ENCODE data around the gene CFAP20DC. TPM values are rescaled to one million over a fixed set of nuclear protein-coding genes. Genes with fewer than 3 reads are reported as not detected.
"Not testable (repeated sequence)": the region's sequence is repeated elsewhere in the genome, so short reads cannot be mapped to it uniquely, and the experiment has no call there.

CFAP20DC gene
- 1.4 and 1.6 TPM in 2 replicates for total RNA-seq
- long read RNA-seq, partial matches to known transcripts, result 4 of 14 reads
- long read RNA-seq, other reads (novel, unspliced or antisense), result 9 of 14 reads

DNA sequence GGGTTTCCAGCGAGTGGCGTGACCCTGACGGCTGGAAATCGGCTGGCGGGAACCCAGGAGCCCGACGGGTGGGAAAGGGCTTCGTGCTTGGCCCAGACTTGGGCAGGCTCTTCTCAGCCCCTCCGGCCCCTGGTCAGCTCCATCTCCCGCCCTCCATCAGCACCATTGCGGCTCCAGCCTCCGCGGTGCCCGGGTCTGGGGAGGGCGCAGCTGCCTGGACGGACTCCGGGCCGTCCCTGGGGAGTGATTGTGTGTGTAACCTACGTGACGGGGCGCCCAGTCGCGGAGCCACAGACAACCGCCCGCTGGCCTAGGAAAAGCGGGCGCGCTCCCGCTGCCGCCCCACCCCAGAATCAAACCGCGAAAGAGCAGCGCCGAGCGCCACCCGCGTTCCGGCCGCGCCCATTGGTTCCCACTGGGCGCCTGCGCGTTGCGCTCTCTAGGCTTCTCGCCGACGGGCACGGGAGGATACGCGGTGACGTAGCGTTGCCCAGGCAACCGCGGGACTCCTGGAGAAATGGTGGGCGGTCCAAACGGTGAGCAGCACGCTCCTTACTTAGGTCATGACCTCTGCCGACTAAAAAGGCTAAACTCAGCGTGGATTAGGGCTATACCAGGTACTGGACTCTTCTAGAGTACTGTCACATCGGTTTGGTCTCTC lies at the start of gene CFAP20DC:
TSS of gene CFAP20DC (minus strand) at position 355 of the 661 bp plus-strand sequence. CDS start 394 bp downstream, outside the sequence.
- Mint-ChIP-seq H3K4me3 (ENCODE audit: unreplicated experiment) (peak within 1 kb of the TSS; percentile 76), H3K27ac (ENCODE audit: unreplicated experiment) (peak within 1 kb of the TSS; percentile 88), H3K36me3 (ENCODE audit: unreplicated experiment) (no peaks in the 10 kb centered on the region), H3K27me3 (ENCODE audit: unreplicated experiment) (no peaks in the 10 kb centered on the region), H3K9me3 (ENCODE audit: unreplicated experiment) (no peaks in the 10 kb centered on the region), H3K4me1 (ENCODE audit: unreplicated experiment) (peaks cover 6% of the 10 kb centered on the region)
- DNase-seq (ENCODE audit: extremely low spot score, unreplicated experiment), result peak; percentile 97
- TF ChIP-seq, protein P1, sequence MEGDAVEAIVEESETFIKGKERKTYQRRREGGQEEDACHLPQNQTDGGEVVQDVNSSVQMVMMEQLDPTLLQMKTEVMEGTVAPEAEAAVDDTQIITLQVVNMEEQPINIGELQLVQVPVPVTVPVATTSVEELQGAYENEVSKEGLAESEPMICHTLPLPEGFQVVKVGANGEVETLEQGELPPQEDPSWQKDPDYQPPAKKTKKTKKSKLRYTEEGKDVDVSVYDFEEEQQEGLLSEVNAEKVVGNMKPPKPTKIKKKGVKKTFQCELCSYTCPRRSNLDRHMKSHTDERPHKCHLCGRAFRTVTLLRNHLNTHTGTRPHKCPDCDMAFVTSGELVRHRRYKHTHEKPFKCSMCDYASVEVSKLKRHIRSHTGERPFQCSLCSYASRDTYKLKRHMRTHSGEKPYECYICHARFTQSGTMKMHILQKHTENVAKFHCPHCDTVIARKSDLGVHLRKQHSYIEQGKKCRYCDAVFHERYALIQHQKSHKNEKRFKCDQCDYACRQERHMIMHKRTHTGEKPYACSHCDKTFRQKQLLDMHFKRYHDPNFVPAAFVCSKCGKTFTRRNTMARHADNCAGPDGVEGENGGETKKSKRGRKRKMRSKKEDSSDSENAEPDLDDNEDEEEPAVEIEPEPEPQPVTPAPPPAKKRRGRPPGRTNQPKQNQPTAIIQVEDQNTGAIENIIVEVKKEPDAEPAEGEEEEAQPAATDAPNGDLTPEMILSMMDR (IDR thresholded peaks at IDR 0.05), result no peak

DNA sequence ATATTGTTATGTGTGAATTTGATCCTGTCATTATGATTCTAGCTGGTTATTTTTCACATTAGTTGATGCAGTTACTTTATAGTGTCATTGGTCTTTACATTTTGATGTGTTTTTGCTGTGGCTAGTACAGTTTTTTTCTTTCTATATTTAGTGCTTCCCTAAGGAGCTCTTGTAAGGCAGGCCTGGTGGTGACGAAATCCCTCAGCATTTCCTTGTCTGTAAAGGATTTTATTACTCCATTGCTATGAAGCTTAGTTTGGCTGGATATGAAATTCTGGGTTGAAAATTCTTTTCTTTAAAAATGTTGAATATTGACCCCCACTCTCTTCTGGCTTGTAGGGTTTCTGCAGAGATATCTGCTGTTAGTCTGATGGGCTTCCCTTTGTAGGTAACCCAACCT lies 48.7 kb upstream of the CFAP20DC start:
- H3K9me3 Mint-ChIP-seq (ENCODE audit: unreplicated experiment), result peaks cover 26% of the 10 kb centered on the region
- not testable (repeated sequence) for H3K4me3 Mint-ChIP-seq (ENCODE audit: unreplicated experiment); DNase-seq (ENCODE audit: extremely low spot score, unreplicated experiment); H3K27me3 Mint-ChIP-seq (ENCODE audit: unreplicated experiment); H3K27ac Mint-ChIP-seq (ENCODE audit: unreplicated experiment); H3K36me3 Mint-ChIP-seq (ENCODE audit: unreplicated experiment)
- peaks cover 14% of the 10 kb centered on the region for H3K4me1 Mint-ChIP-seq (ENCODE audit: unreplicated experiment)

DNA sequence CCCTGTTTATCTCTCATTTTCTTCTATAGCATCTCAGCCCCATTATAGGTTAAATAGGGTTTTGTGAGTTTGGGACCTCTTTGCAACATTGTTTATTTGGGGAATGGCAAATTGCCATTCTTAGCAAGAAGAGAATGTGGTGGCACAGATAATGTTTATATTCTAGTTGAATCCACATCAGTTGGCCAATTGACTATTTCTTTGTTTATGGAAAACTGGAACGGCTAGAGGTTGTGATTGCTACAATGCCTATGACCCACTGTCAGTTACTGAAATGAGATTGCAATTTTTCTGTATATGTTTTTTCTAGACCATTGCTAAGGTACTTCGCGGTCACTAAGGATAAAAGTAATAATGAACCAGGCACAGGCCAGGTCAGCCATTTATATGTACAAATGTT lies 44.6 kb upstream of the CFAP20DC start:
- DNase-seq (ENCODE audit: extremely low spot score, unreplicated experiment), result no peak
- Mint-ChIP-seq H3K9me3 (ENCODE audit: unreplicated experiment) (peaks cover 26% of the 10 kb centered on the region), H3K36me3 (ENCODE audit: unreplicated experiment) (peaks cover 9% of the 10 kb centered on the region), H3K4me3 (ENCODE audit: unreplicated experiment) (no peak overlapping the region), H3K27ac (ENCODE audit: unreplicated experiment) (no peak overlapping the region), H3K27me3 (ENCODE audit: unreplicated experiment) (peaks cover 4% of the 10 kb centered on the region), H3K4me1 (ENCODE audit: unreplicated experiment) (no peaks in the 10 kb centered on the region)
- TF ChIP-seq, protein P1 (IDR thresholded peaks at IDR 0.05), result no peak

DNA sequence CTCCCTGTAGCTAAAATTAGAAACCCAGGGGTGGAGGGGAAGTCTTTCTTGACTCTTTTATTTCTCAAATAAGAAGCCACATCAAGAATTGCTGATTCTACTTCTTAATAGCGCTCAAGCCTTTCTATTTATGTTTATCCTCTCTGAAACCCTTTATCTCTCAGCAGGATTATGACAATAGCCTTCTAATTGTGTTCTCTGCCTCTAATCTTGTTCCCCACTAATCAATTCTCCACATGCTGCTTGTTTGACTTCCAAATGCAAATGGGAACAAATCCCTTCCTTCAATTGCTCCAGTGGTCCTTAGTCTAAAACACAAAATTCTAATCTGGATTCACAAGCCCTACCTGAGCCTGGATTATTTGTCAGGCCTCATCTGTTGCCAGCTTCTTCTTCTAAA lies 43.7 kb upstream of the CFAP20DC start:
- no peaks in the 10 kb centered on the region for H3K4me1 Mint-ChIP-seq (ENCODE audit: unreplicated experiment)

DNA sequence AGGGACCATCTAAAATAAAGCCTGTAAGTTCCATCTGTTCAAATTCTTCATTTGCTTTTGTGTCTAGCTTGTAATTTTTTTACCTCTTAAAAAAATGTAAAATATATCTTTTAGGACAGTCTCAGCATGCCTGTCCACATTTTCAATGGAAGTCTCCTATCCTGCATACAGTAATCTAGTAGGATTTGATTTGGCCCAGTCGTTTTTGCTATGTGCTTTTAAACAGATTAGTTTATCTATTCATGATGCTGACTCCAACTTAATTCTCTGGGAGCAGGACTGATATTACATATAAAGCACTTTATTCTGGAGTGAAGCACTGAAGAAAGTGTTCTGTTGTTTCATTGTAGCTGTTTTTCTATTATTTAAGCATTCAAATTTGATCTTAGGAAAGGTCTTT lies 38.9 kb upstream of the CFAP20DC start:
- H3K36me3 Mint-ChIP-seq (ENCODE audit: unreplicated experiment), result no peaks in the 10 kb centered on the region
- H3K27me3 Mint-ChIP-seq (ENCODE audit: unreplicated experiment), result peaks cover 4% of the 10 kb centered on the region
- H3K27ac Mint-ChIP-seq (ENCODE audit: unreplicated experiment), result no peak overlapping the region
- TF ChIP-seq, protein P1 (IDR thresholded peaks at IDR 0.05), result no peak
- H3K4me3 Mint-ChIP-seq (ENCODE audit: unreplicated experiment), result no peak overlapping the region
- no peak for DNase-seq (ENCODE audit: extremely low spot score, unreplicated experiment)
- peaks cover 4% of the 10 kb centered on the region for H3K4me1 Mint-ChIP-seq (ENCODE audit: unreplicated experiment)
- H3K9me3 Mint-ChIP-seq (ENCODE audit: unreplicated experiment), result peaks cover 7% of the 10 kb centered on the region

More for the DNA sequence above, 43.7 kb upstream of the CFAP20DC start:
- no peak for DNase-seq (ENCODE audit: extremely low spot score, unreplicated experiment)
- TF ChIP-seq, protein P1 (IDR thresholded peaks at IDR 0.05), result no peak
- Mint-ChIP-seq H3K9me3 (ENCODE audit: unreplicated experiment) (peaks cover 18% of the 10 kb centered on the region), H3K27ac (ENCODE audit: unreplicated experiment) (no peak overlapping the region), H3K27me3 (ENCODE audit: unreplicated experiment) (peaks cover 4% of the 10 kb centered on the region), H3K4me3 (ENCODE audit: unreplicated experiment) (no peak overlapping the region), H3K36me3 (ENCODE audit: unreplicated experiment) (peaks cover 9% of the 10 kb centered on the region)
